Activated T-helper 1 cell treated with anti-CD3 and anti-CD28 coated beads, Interleukin-12 subunit alpha, Interleukin-12 subunit beta, Interleukin-2, Interleukin-4 antibody, amounts not matched to agents 30 ng/mL and 10 ng/mL and 1 ng/mL, durations not matched to agents 14 hours and 24 hours and 36 hours (primary cell): ENCODE measurements around the gene SLC10A1. TPM values are rescaled to one million over a fixed set of nuclear protein-coding genes. Genes with fewer than 3 reads are reported as not detected.

Source experiments
- DNase-seq: peaks from one replicate; pipeline ENCODE4 v3.0.0; 2021; ENCODE audit warnings: low spot score
- H3K27ac Mint-ChIP-seq: one replicate; pipeline ENCODE4 v1.8.0; 2021; ENCODE audit warnings: mild to moderate bottlenecking, mixed read lengths
- H3K27me3 Mint-ChIP-seq: one replicate; pipeline ENCODE4 v1.8.0; 2022; ENCODE audit warnings: mild to moderate bottlenecking, moderate library complexity, mixed read lengths; ENCODE audit not compliant: insufficient read depth
- H3K36me3 Mint-ChIP-seq: one replicate; pipeline ENCODE4 v1.8.0; 2021; ENCODE audit warnings: low read depth, mixed read lengths
- H3K4me1 Mint-ChIP-seq: one replicate; pipeline ENCODE4 v1.8.0; 2021; ENCODE audit warnings: low read depth, mixed read lengths
- H3K4me3 Mint-ChIP-seq: one replicate; pipeline ENCODE4 v1.8.0; 2021; ENCODE audit warnings: mild to moderate bottlenecking, moderate library complexity, mixed read lengths
- H3K9me3 Mint-ChIP-seq: one replicate; pipeline ENCODE4 v1.8.0; 2021; ENCODE audit warnings: mixed read lengths
- intact Hi-C: fragments of 100-400 bp; cut with micrococcal nuclease; formaldehyde crosslinking; loops from one replicate; pipeline ENCODE4 v1.15.1; 2024
- total RNA-seq: library from RNA; stranded (reverse); gene quantifications from 2 replicates; pipeline ENCODE4 v1.2.3, GENCODE V29; 2022

Gene SLC10A1
- not detected in 2 replicates for total RNA-seq

DNA sequence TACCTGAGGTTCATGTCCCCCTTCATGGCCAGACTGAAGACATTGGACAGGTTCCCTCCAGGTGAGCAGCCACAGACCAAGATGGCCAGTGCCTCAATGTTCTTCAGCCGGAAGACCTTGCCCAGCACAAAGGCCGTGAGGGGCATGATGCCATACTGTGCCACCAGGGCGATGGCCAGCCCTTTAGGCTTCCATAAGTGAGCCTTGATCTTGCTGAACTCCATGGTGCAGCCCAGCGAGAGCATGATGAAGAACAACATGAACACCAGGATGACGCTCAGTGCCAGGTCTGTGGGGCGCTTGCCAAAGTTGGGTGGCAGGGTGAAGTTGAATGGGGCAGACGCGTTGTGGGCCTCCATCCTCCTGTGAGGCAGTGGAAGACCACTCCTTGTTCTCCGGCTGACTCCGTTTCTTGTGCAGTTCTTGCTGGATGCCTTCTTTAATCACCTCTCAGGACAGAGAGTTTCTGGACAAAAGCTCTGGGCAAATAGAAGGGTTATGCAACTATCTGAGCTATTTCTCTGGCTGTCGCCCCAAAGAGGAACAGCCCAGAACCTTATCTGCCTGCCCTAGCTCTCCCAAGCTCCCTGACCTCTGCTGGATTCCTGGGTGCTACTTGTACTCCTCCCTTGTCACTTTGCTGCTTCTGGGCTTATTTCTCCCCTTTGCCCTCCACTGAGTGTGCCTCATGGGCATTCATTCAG is at the start of gene SLC10A1:
Gene SLC10A1 (minus strand): TSS at position 445 of the 704 bp plus-strand sequence. CDS start 86 bp downstream, at position 359.
- Mint-ChIP-seq H3K4me3 (no peak within 1 kb of the TSS), H3K36me3 (no peaks in the 10 kb centered on the region), H3K9me3 (no peaks in the 10 kb centered on the region), H3K27me3 (peaks cover 16% of the 10 kb centered on the region), H3K27ac (no peak within 1 kb of the TSS), H3K4me1 (no peaks in the 10 kb centered on the region)
- intact Hi-C loops, result no loop called here
- DNase-seq, result no peak

- peaks cover 4% of the 10 kb centered on the region for H3K27me3 Mint-ChIP-seq
- DNase-seq, result no peak
- H3K9me3 Mint-ChIP-seq, result no peaks in the 10 kb centered on the region
Observed at GRCh38 chr14:69845787-69846186, 48.7 kb upstream of the SLC10A1 start.

DNA sequence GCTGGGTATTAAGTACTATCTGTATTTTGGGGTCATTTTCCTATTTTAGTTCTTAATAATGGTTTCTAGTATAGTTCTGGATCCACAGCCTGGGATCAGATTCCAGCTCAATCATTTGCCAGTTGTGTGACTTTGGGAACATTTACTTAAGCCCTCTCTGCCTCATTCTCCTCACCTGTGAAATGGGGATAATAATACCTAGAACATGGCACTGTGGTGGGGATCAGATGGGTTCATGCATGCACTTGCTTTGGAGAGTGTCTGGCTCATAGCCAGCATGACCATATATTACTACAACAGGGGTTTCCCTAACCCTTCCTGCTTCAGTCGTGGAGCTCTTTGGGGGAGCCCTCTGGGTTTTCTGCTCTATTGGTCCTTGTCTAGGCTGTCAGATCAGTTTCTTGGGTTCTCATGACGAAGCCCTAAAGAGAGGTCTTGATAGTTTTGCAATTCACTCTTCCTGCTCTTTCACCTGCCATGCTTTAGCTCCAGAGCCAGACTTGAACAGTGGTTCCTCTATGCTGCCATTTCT is 48.1 kb upstream of the SLC10A1 start:
- Mint-ChIP-seq H3K27ac (no peak overlapping the region), H3K36me3 (no peaks in the 10 kb centered on the region), H3K27me3 (peaks cover 2% of the 10 kb centered on the region), H3K4me3 (no peak overlapping the region), H3K4me1 (no peaks in the 10 kb centered on the region), H3K9me3 (no peaks in the 10 kb centered on the region)
- DNase-seq, result no peak
- intact Hi-C loops, result no loop called here

More at GRCh38 chr14:69845787-69846186, 48.7 kb upstream of the SLC10A1 start:
- no peaks in the 10 kb centered on the region for H3K36me3 Mint-ChIP-seq
- intact Hi-C loops, result no loop called here
- H3K27ac Mint-ChIP-seq, result no peak overlapping the region
- H3K4me1 Mint-ChIP-seq, result no peaks in the 10 kb centered on the region
- no peak overlapping the region for H3K4me3 Mint-ChIP-seq

- H3K4me1 Mint-ChIP-seq, result no peaks in the 10 kb centered on the region
- no peaks in the 10 kb centered on the region for H3K9me3 Mint-ChIP-seq
- H3K27ac Mint-ChIP-seq, result no peak overlapping the region
- H3K36me3 Mint-ChIP-seq, result no peaks in the 10 kb centered on the region
- H3K27me3 Mint-ChIP-seq, result peaks cover 2% of the 10 kb centered on the region
- intact Hi-C loops, result no loop called here
- H3K4me3 Mint-ChIP-seq, result no peak overlapping the region
- no peak for DNase-seq
Observed at GRCh38 chr14:69844171-69844570, 47.1 kb upstream of the SLC10A1 start.

GRCh38 chr14:69842686-69843420 is 45.8 kb upstream of the SLC10A1 start:
- H3K27me3 Mint-ChIP-seq, result peaks cover 2% of the 10 kb centered on the region
- H3K27ac Mint-ChIP-seq, result no peak overlapping the region
- H3K36me3 Mint-ChIP-seq, result no peaks in the 10 kb centered on the region
- intact Hi-C loops, result no loop called here
- DNase-seq, result no peak
- H3K4me1 Mint-ChIP-seq, result no peaks in the 10 kb centered on the region
- no peak overlapping the region for H3K4me3 Mint-ChIP-seq
- H3K9me3 Mint-ChIP-seq, result no peaks in the 10 kb centered on the region

GRCh38 chr14:69841656-69842055 is 44.6 kb upstream of the SLC10A1 start:
- no peaks in the 10 kb centered on the region for H3K36me3 Mint-ChIP-seq
- H3K9me3 Mint-ChIP-seq, result no peaks in the 10 kb centered on the region
- H3K4me3 Mint-ChIP-seq, result no peak overlapping the region
- no peaks in the 10 kb centered on the region for H3K4me1 Mint-ChIP-seq
- DNase-seq, result no peak
- H3K27ac Mint-ChIP-seq, result no peak overlapping the region
- no peaks in the 10 kb centered on the region for H3K27me3 Mint-ChIP-seq
- intact Hi-C loops, result no loop called here

GRCh38 chr14:69839661-69840060 is 42.6 kb upstream of the SLC10A1 start:
- DNase-seq, result no peak
- intact Hi-C loops, result no loop called here
- no peak overlapping the region for H3K4me3 Mint-ChIP-seq
- peaks cover 4% of the 10 kb centered on the region for H3K27me3 Mint-ChIP-seq
- no peaks in the 10 kb centered on the region for H3K4me1 Mint-ChIP-seq
- H3K9me3 Mint-ChIP-seq, result no peaks in the 10 kb centered on the region
- no peak overlapping the region for H3K27ac Mint-ChIP-seq
- H3K36me3 Mint-ChIP-seq, result no peaks in the 10 kb centered on the region

GRCh38 chr14:69838881-69839416 is 41.9 kb upstream of the SLC10A1 start:
- intact Hi-C loops, result no loop called here
- no peaks in the 10 kb centered on the region for H3K4me1 Mint-ChIP-seq
- no peak for DNase-seq
- H3K27ac Mint-ChIP-seq, result no peak overlapping the region
- H3K27me3 Mint-ChIP-seq, result peaks cover 4% of the 10 kb centered on the region
- no peak overlapping the region for H3K4me3 Mint-ChIP-seq
- H3K9me3 Mint-ChIP-seq, result no peaks in the 10 kb centered on the region
- no peaks in the 10 kb centered on the region for H3K36me3 Mint-ChIP-seq

- Mint-ChIP-seq H3K4me3 (no peak overlapping the region), H3K27me3 (peaks cover 14% of the 10 kb centered on the region), H3K27ac (no peak overlapping the region), H3K36me3 (no peaks in the 10 kb centered on the region), H3K9me3 (no peaks in the 10 kb centered on the region), H3K4me1 (no peaks in the 10 kb centered on the region)
- intact Hi-C loops, result no loop called here
- no peak for DNase-seq
Observed at GRCh38 chr14:69828879-69829278, 31.8 kb upstream of the SLC10A1 start.

DNA sequence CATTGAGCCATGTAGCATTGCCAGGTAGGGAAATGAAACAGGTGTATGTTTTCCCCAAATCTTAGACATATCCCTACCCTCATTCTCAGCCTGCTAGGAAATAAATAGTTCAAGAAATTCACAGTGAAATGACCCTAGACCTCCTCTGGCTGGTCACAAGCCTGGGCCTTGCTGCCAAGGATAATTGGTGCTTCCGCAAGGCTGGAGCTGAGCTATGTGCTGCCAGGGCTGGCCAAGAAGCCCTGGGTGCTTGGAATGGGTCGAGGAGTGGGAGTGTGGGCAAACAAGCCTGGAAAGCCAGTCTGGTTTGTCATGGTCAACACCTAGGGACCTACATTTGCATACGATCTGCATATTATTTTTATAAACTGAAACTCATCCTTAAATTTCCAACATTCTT is 31.3 kb upstream of the SLC10A1 start:
- no peak overlapping the region for H3K27ac Mint-ChIP-seq
- peaks cover 14% of the 10 kb centered on the region for H3K27me3 Mint-ChIP-seq
- no peaks in the 10 kb centered on the region for H3K36me3 Mint-ChIP-seq
- no peak overlapping the region for H3K4me3 Mint-ChIP-seq
- intact Hi-C loops, result no loop called here
- H3K9me3 Mint-ChIP-seq, result no peaks in the 10 kb centered on the region
- H3K4me1 Mint-ChIP-seq, result no peaks in the 10 kb centered on the region
- DNase-seq, result no peak

- Mint-ChIP-seq H3K4me1 (no peaks in the 10 kb centered on the region), H3K27me3 (peaks cover 14% of the 10 kb centered on the region), H3K27ac (no peak overlapping the region), H3K9me3 (no peaks in the 10 kb centered on the region), H3K4me3 (no peak overlapping the region), H3K36me3 (no peaks in the 10 kb centered on the region)
- DNase-seq, result no peak
- intact Hi-C loops, result no loop called here
Observed at GRCh38 chr14:69827560-69827959, 30.5 kb upstream of the SLC10A1 start.

GRCh38 chr14:69822456-69822855 is 25.4 kb upstream of the SLC10A1 start:
- intact Hi-C loops, result no loop called here
- Mint-ChIP-seq H3K9me3 (no peaks in the 10 kb centered on the region), H3K27me3 (peaks cover 13% of the 10 kb centered on the region), H3K4me3 (no peak overlapping the region), H3K36me3 (no peaks in the 10 kb centered on the region), H3K27ac (no peak overlapping the region), H3K4me1 (peaks cover 5% of the 10 kb centered on the region)
- DNase-seq, result no peak

DNA sequence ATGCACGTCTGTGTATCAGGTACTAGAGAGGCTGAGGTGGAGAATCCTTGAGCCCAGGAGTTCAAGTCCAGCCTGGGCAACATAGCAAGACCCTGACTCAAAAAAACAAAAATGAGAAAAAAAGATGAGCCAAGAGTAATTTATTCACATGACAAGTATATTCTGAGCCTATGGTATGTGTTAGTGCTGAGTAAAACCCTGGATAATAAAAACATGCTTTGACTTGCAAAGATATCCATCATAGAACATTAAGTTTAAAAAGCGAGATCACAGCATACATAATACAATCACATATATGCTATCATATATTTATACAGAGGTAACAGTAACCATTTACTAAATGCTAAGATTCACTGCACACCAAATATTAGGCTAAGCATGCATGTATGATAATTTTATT is 23.9 kb upstream of the SLC10A1 start:
- H3K9me3 Mint-ChIP-seq, result no peaks in the 10 kb centered on the region
- intact Hi-C loops, result no loop called here
- H3K36me3 Mint-ChIP-seq, result no peaks in the 10 kb centered on the region
- peaks cover 9% of the 10 kb centered on the region for H3K27me3 Mint-ChIP-seq
- DNase-seq, result no peak
- no peak overlapping the region for H3K4me3 Mint-ChIP-seq
- H3K27ac Mint-ChIP-seq, result no peak overlapping the region
- peaks cover 5% of the 10 kb centered on the region for H3K4me1 Mint-ChIP-seq
